ENCODE measurements around the gene PEF1. TPM values are rescaled to one million over a fixed set of nuclear protein-coding genes. Genes with fewer than 3 reads are reported as not detected.

Gene PEF1
- total and polyA plus RNA-seq, 2 donors (not counting 3 experiments of a cell fraction or from before 2014, with no cell fraction given) = 73.3 to 161 TPM

GRCh38 chr1:31602081-31602480 lies 42.6 kb downstream of the PEF1 start:
- Histone ChIP-seq H4K20me1 (replicated peaks; ENCODE audit: control insufficient read depth, extremely low read depth, insufficient read depth, low read length) (no peaks in the 10 kb centered on the region), H3K4me1 (ENCODE audit: control insufficient read depth, extremely low read depth, insufficient read depth, low read length) (peaks cover 11% of the 10 kb centered on the region), H3K4me2 (ENCODE audit: insufficient read depth, low read length) (no peak overlapping the region), H3K36me3 (ENCODE audit: control insufficient read depth in 2 of 2, extremely low read depth in 1 of 2, insufficient read depth in 2 of 2, low read length in 2 of 2) (no peaks in the 10 kb centered on the region), H3K27ac (ENCODE audit: insufficient read depth, low read depth, low read length) (no peak overlapping the region), H2AFZ (ENCODE audit: low read depth, low read length) (no peak overlapping the region), H3K4me3 (replicated peaks in 1 of 3; ENCODE audit: insufficient read depth in 1 of 3, low read depth in 1 of 3, low read length in 3 of 3) (no peak overlapping the region), H3K79me2 (ENCODE audit: control insufficient read depth, insufficient read depth, low read length) (no peaks in the 10 kb centered on the region), H3K9ac (replicated peaks; ENCODE audit: extremely low read depth, insufficient read depth, low read length) (no peak overlapping the region), H3K9me1 (replicated peaks; ENCODE audit: control insufficient read depth, extremely low read depth, insufficient read depth, low read length) (no peaks in the 10 kb centered on the region), H3K27me3 (ENCODE audit: control insufficient read depth in 2 of 2, insufficient read depth in 2 of 2, low read length in 2 of 2) (no peaks in the 10 kb centered on the region), H3K9me3 (replicated peaks; ENCODE audit: control insufficient read depth, insufficient read depth, low read length) (no peaks in the 10 kb centered on the region)
- CTCF ChIA-PET = interaction anchor here (0.8 to 1.6 kb wide), 4 partner anchors 10 to 53 kb away, joined by 3 read pairs; no protein-coding TSS in a partner anchor
- POLR2A ChIA-PET = no interaction called here
- BruUV-seq (replicated peaks) = no TSS peak
- no peak for TF ChIP-seq FOS (IDR thresholded peaks at IDR 0.05; ENCODE audit: borderline replicate concordance, insufficient read depth, low read length)
- TF ChIP-seq, protein P1, sequence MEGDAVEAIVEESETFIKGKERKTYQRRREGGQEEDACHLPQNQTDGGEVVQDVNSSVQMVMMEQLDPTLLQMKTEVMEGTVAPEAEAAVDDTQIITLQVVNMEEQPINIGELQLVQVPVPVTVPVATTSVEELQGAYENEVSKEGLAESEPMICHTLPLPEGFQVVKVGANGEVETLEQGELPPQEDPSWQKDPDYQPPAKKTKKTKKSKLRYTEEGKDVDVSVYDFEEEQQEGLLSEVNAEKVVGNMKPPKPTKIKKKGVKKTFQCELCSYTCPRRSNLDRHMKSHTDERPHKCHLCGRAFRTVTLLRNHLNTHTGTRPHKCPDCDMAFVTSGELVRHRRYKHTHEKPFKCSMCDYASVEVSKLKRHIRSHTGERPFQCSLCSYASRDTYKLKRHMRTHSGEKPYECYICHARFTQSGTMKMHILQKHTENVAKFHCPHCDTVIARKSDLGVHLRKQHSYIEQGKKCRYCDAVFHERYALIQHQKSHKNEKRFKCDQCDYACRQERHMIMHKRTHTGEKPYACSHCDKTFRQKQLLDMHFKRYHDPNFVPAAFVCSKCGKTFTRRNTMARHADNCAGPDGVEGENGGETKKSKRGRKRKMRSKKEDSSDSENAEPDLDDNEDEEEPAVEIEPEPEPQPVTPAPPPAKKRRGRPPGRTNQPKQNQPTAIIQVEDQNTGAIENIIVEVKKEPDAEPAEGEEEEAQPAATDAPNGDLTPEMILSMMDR (IDR thresholded peaks at IDR 0.05; ENCODE audit: extremely low read depth in 1 of 2, insufficient read depth in 1 of 2, low read depth in 1 of 2, low read length in 2 of 2) = no peak
- no peak for TF ChIP-seq POLR2A (IDR thresholded peaks at IDR 0.05; ENCODE audit: low read depth, low read length)
- no peak for TF ChIP-seq MYC (IDR thresholded peaks at IDR 0.05; ENCODE audit: low read depth, low read length)
- TF ChIP-seq JUN (IDR thresholded peaks at IDR 0.05; ENCODE audit: borderline replicate concordance, insufficient read depth, insufficient read length, low read depth) = no peak
- TF ChIP-seq GATA2 (IDR thresholded peaks at IDR 0.05; ENCODE audit: insufficient read depth, insufficient read length, low read depth, low read length) = no peak
- no peak for TF ChIP-seq POLR2AphosphoS5 (IDR thresholded peaks at IDR 0.05; ENCODE audit: insufficient read depth, low read depth, low read length)
- intact Hi-C loops (cut with micrococcal nuclease) (no loop called here), dilution Hi-C loops (cut with MboI; ENCODE audit: extremely low pct_ligation_motif_present, low sequenced_read_pairs) (no loop called here)
- DNase-seq (ENCODE audit: low read depth, low spot score) (no peak), FAIRE-seq (no peak)
